GM19193 (cell line): ENCODE measurements around the gene HOXB3.

Source experiments
- POLR2A ChIP-seq: IDR thresholded peaks from 4 replicates; pipeline ENCODE4 v1.6.1; 2011; ENCODE audit not compliant: insufficient read depth, insufficient read length; ENCODE audit errors: extremely low read depth

The HOXB3 gene

GRCh38 chr17:48577946-48578615, 12.0 kb downstream of the HOXB3 start, which contains the start of gene HOXB4:
Gene HOXB4 (minus strand): TSS chr17:48578350. CDS start chr17:48578319, 31 bp downstream.
- peak; percentile 3 for TF ChIP-seq POLR2A

GRCh38 chr17:48577330-48577945, 12.6 kb downstream of the HOXB3 start:
- TF ChIP-seq POLR2A, result no peak

- no peak for TF ChIP-seq POLR2A
These were observed 13.3 kb downstream of the HOXB3 start for GRCh38 chr17:48576479-48577309.

GRCh38 chr17:48575673-48576478, 14.2 kb downstream of the HOXB3 start:
- no peak for TF ChIP-seq POLR2A

- TF ChIP-seq POLR2A, result no peak
These were observed 14.9 kb downstream of the HOXB3 start for GRCh38 chr17:48575066-48575582.

- TF ChIP-seq POLR2A, result no peak
These were observed 15.5 kb downstream of the HOXB3 start for GRCh38 chr17:48574505-48575065.

- TF ChIP-seq POLR2A, result no peak
These were observed 18.1 kb downstream of the HOXB3 start for GRCh38 chr17:48571826-48572417.

GRCh38 chr17:48571024-48571818, 18.8 kb downstream of the HOXB3 start:
- TF ChIP-seq POLR2A, result no peak

- no peak for TF ChIP-seq POLR2A
These were observed 19.6 kb downstream of the HOXB3 start for GRCh38 chr17:48570325-48571023.

GRCh38 chr17:48569674-48570324, 20.2 kb downstream of the HOXB3 start:
- TF ChIP-seq POLR2A, result no peak

- no peak for TF ChIP-seq POLR2A
These were observed 20.8 kb downstream of the HOXB3 start for GRCh38 chr17:48569240-48569582.
